Thyroid gland (tissue), 4 donors: ENCODE results near the gene NEFH.

Experiments
- CTCF ChIP-seq, 6 experiments: fragments of 200-600 bp in 3 of 6; fragments of 450-650 bp in 3 of 6; sonication (generic) in 3 of 6; IDR thresholded peaks; one replicate each; pipeline ENCODE4 v1.5.1; 2016 to 2019; ENCODE audit warnings: antibody characterized with exemption in 6 of 6, mild to moderate bottlenecking in 2 of 6, inconsistent platforms in 1 of 6, moderate library complexity in 1 of 6
- POLR2A ChIP-seq, 2 donors: fragments of 450-650 bp; IDR thresholded peaks; one replicate each; pipeline ENCODE4 v1.6.1; 2017; ENCODE audit warnings: antibody characterized with exemption in 2 of 2, mild to moderate bottlenecking in 2 of 2, moderate library complexity in 1 of 2

DNA sequence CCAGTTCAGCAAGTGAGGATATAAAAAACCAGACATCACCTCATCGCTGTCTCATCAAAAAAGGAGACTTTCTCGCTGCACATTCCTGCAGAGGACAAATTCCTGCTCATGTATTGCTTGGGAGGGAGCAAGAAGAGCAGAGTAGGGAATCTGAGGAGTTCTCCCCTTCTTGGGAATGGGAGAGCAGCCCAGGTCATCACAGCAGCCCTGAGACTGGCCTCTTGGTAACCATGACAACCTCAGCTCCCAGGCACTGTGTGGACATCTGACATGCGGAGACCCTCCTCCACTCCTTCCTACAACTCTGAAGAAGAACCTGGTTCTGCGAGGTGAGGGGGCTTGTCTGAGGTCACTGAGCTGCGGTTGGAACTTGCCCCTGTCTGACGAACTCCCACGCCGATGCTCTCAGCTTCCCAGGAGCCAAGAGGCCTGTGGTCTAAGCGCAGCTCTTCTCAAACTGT, 23.8 kb upstream of the NEFH start:
- TF ChIP-seq CTCF (IDR thresholded peaks at IDR 0.05) (no peak), POLR2A (IDR thresholded peaks at IDR 0.05) (no peak)
